ENCODE measurements around the gene NOP9. TPM values are rescaled to one million over a fixed set of nuclear protein-coding genes. Genes with fewer than 3 reads are reported as not detected.

Gene NOP9
- total and polyA plus RNA-seq, 2 donors: 7.9 to 14.9 TPM

DNA sequence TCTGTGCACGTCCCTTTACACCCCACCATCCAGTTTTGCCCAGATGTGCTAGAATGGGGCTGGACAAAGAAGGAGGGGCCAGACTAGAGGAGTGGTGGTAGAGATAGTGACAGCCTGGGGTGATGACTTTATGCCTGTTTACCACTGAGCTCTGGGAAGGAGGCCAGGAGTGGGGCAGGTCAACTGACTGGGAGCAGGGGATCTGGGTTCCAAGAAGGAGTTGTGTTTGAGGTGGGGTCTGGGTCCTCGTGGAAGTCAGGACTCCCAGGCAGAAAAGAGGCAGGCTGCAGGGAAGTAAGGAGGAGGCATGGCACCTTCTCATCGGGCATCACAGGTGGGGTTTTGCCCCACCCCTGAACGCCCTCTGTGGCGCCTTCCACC lies 10.6 kb downstream of the NOP9 start:
- Histone ChIP-seq H3K4me3 (ENCODE audit: low read length in 2 of 2) (peak overlapping the region; percentile 12 to 50), H3K4me1 (ENCODE audit: control insufficient read depth in 2 of 2, insufficient read depth in 2 of 2, low read length in 2 of 2) (peaks cover 9 to 62% of the 10 kb centered on the region in 2 donors), H3K9me3 (ENCODE audit: control insufficient read depth in 2 of 2, insufficient read depth in 1 of 2, low read length in 1 of 2) (no peaks in the 10 kb centered on the region), H3K36me3 (ENCODE audit: control insufficient read depth in 2 of 2, insufficient read depth in 2 of 2, low read length in 1 of 2) (peaks cover 25 to 36% of the 10 kb centered on the region in 2 donors), H3K27ac (ENCODE audit: low read depth in 1 of 2, low read length in 1 of 2) (peak overlapping the region; percentile 12 to 83), H3K27me3 (ENCODE audit: control insufficient read depth in 2 of 2, insufficient read depth in 1 of 2, low read length in 1 of 2) (peaks cover 0 to 5% of the 10 kb centered on the region in 2 donors)
- WGBS: 30% methylated on average over 5 of the region's 5 CpGs
- DNase-seq (ENCODE audit: low read depth in 6 of 9, low spot score in 9 of 9): no peak

DNA sequence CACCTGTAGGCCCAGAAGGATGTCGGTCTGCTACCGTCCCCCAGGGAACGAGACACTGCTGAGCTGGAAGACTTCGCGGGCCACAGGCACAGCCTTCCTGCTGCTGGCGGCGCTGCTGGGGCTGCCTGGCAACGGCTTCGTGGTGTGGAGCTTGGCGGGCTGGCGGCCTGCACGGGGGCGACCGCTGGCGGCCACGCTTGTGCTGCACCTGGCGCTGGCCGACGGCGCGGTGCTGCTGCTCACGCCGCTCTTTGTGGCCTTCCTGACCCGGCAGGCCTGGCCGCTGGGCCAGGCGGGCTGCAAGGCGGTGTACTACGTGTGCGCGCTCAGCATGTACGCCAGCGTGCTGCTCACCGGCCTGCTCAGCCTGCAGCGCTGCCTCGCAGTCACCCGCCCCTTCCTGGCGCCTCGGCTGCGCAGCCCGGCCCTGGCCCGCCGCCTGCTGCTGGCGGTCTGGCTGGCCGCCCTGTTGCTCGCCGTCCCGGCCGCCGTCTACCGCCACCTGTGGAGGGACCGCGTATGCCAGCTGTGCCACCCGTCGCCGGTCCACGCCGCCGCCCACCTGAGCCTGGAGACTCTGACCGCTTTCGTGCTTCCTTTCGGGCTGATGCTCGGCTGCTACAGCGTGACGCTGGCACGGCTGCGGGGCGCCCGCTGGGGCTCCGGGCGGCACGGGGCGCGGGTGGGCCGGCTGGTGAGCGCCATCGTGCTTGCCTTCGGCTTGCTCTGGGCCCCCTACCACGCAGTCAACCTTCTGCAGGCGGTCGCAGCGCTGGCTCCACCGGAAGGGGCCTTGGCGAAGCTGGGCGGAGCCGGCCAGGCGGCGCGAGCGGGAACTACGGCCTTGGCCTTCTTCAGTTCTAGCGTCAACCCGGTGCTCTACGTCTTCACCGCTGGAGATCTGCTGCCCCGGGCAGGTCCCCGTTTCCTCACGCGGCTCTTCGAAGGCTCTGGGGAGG lies 11.3 kb downstream of the NOP9 start, which contains the start of gene LTB4R:
TSS of gene LTB4R (plus strand) at position 857 of the 959 bp plus-strand sequence. CDS start 4,150 bp downstream, outside the sequence.
- peaks cover 0 to 5% of the 10 kb centered on the region in 2 donors for H3K27me3 ChIP-seq (ENCODE audit: control insufficient read depth in 2 of 2, insufficient read depth in 1 of 2, low read length in 1 of 2)
- no peaks in the 10 kb centered on the region for H3K9me3 ChIP-seq (ENCODE audit: control insufficient read depth in 2 of 2, insufficient read depth in 1 of 2, low read length in 1 of 2)
- peaks cover 9 to 62% of the 10 kb centered on the region in 2 donors for H3K4me1 ChIP-seq (ENCODE audit: control insufficient read depth in 2 of 2, insufficient read depth in 2 of 2, low read length in 2 of 2)
- H3K36me3 ChIP-seq (ENCODE audit: control insufficient read depth in 2 of 2, insufficient read depth in 2 of 2, low read length in 1 of 2): peaks cover 19 to 30% of the 10 kb centered on the region in 2 donors
- H3K4me3 ChIP-seq (ENCODE audit: low read length in 2 of 2): peak within 1 kb of the TSS; percentile 37 to 50
- 11% methylated on average over 99 of the region's 99 CpGs for WGBS
- peak within 1 kb of the TSS; percentile 12 to 83 for H3K27ac ChIP-seq (ENCODE audit: low read depth in 1 of 2, low read length in 1 of 2)
- peak in 5 of 9 donors; percentile 41 to 75 (median 52) for DNase-seq (ENCODE audit: low read depth in 6 of 9, low spot score in 9 of 9)

DNA sequence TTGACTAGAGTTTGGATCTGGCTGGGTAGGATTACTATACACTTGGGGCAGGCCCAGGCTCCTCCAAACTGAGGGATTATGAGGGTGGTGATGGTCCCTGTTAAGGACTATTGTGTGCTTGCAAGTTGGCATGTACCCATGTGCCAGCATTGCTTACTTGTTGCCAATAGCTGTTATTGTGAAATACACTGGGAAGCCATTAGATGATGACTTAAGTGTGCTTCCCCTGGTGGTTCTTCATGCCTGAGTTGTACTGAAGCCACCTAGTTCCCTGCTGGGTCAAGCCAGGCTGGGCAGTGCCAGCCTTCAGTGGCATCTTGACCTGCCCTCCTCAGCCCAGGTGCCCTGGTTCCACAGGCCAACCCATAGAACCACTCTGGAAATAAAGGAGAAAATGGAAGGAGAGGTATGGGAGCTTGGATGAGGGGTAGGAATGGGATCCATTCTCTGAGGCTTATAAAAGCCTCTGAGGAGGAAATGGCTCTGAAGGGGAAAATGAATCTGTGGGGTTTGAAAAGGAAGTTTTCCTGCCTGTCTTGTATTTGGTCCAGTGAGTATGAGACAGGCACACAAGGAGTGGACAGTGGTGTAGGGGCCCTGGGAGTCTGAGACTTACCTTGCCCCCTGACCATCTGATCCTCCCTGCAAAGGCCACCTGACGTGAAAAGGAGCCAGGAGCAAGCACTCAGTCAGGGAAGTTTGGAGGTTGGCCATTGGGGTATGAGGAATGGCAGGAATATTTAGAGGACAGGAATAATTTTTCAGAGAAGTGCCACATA lies 12.4 kb downstream of the NOP9 start:
- H3K36me3 ChIP-seq (ENCODE audit: control insufficient read depth in 2 of 2, insufficient read depth in 2 of 2, low read length in 1 of 2): peaks cover 8 to 19% of the 10 kb centered on the region in 2 donors
- H3K9me3 ChIP-seq (ENCODE audit: control insufficient read depth in 2 of 2, insufficient read depth in 1 of 2, low read length in 1 of 2): no peaks in the 10 kb centered on the region
- 100% methylated on average over 1 of the region's 1 CpG for WGBS
- peak overlapping the region in 1 of 2 donors; percentile 46 for H3K27ac ChIP-seq (ENCODE audit: low read depth in 1 of 2, low read length in 1 of 2)
- DNase-seq (ENCODE audit: low read depth in 6 of 9, low spot score in 9 of 9): no peak
- H3K4me3 ChIP-seq (ENCODE audit: low read length in 2 of 2): peak overlapping the region in 1 of 2 donors; percentile 37
- H3K4me1 ChIP-seq (ENCODE audit: control insufficient read depth in 2 of 2, insufficient read depth in 2 of 2, low read length in 2 of 2): peaks cover 9 to 62% of the 10 kb centered on the region in 2 donors
- H3K27me3 ChIP-seq (ENCODE audit: control insufficient read depth in 2 of 2, insufficient read depth in 1 of 2, low read length in 1 of 2): peaks cover 0 to 5% of the 10 kb centered on the region in 2 donors

DNA sequence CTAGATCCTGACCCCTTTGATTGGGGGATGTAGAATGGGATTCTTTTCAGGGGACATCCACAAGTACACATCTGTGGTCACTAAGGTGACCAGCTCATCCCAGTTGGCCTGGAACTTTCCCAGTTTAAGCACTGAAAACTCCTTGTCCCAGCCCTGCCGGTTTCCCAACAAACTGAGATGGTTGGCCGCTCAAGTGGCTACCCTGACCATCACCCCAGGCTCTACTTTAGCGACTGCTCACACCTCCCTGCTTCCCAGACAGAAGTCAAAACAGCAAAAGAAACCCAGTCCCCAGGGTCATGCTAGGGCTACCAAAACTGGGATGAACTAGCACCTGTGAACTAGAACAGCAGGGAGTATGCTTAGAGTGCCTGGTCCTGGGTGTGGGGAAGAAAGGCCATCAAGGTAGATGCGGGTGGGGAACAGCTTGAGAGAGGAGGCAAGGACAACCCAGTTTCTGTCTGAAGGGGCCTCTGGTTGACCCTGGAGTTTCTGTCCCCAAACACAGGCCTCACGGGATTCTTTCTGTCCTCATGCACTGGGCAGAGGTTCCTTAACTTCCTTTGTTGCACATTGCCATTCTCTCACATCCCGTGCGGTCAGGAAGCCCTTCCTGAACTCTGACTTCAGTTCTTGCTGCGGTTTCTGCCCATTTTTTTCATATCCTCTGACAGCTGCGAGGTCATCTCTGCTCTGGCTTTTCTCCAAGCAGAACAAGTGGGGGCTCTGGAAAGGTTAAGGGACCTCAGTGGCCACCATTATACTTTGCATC lies 13.3 kb downstream of the NOP9 start:
- peak in 2 of 9 donors; percentile 32 to 58 for DNase-seq (ENCODE audit: low read depth in 6 of 9, low spot score in 9 of 9)
- Histone ChIP-seq H3K4me3 (ENCODE audit: low read length in 2 of 2) (no peak overlapping the region), H3K9me3 (ENCODE audit: control insufficient read depth in 2 of 2, insufficient read depth in 1 of 2, low read length in 1 of 2) (no peaks in the 10 kb centered on the region), H3K4me1 (ENCODE audit: control insufficient read depth in 2 of 2, insufficient read depth in 2 of 2, low read length in 2 of 2) (peaks cover 9 to 59% of the 10 kb centered on the region in 2 donors), H3K36me3 (ENCODE audit: control insufficient read depth in 2 of 2, insufficient read depth in 2 of 2, low read length in 1 of 2) (peaks cover 0 to 10% of the 10 kb centered on the region in 2 donors), H3K27ac (ENCODE audit: low read depth in 1 of 2, low read length in 1 of 2) (peak overlapping the region in 1 of 2 donors; percentile 58), H3K27me3 (ENCODE audit: control insufficient read depth in 2 of 2, insufficient read depth in 1 of 2, low read length in 1 of 2) (peaks cover 0 to 5% of the 10 kb centered on the region in 2 donors)
- 33% methylated on average over 9 of the region's 9 CpGs for WGBS

DNA sequence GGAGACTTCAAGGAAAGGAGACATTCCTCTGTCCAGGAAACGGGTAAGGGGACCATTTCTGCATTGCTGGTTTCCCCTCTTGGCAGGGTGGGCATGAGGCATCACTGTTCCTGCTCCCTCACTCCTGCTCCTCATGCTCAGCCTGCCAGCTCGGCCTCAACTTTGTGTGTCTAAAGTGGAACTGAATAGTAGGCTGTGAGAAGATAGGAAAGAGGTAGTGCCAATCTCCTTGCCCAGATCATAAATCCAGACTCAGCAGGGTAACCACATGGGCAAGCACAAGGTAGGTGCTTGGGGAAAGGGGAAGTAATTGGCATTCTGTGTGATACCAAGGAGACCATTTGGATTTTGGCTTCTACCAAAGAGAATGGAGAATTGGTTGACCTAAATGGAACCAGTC lies 14.3 kb downstream of the NOP9 start:
- no peak for DNase-seq (ENCODE audit: low read depth in 6 of 9, low spot score in 9 of 9)
- no peak overlapping the region for H3K4me3 ChIP-seq (ENCODE audit: low read length in 2 of 2)
- WGBS: 32% methylated on average over 2 of the region's 2 CpGs
- no peak overlapping the region for H3K27ac ChIP-seq (ENCODE audit: low read depth in 1 of 2, low read length in 1 of 2)
- peaks cover 0 to 11% of the 10 kb centered on the region in 2 donors for H3K27me3 ChIP-seq (ENCODE audit: control insufficient read depth in 2 of 2, insufficient read depth in 1 of 2, low read length in 1 of 2)
- H3K4me1 ChIP-seq (ENCODE audit: control insufficient read depth in 2 of 2, insufficient read depth in 2 of 2, low read length in 2 of 2): peaks cover 9 to 49% of the 10 kb centered on the region in 2 donors
- H3K36me3 ChIP-seq (ENCODE audit: control insufficient read depth in 2 of 2, insufficient read depth in 2 of 2, low read length in 1 of 2): peaks cover 0 to 2% of the 10 kb centered on the region in 2 donors
- no peaks in the 10 kb centered on the region for H3K9me3 ChIP-seq (ENCODE audit: control insufficient read depth in 2 of 2, insufficient read depth in 1 of 2, low read length in 1 of 2)

DNA sequence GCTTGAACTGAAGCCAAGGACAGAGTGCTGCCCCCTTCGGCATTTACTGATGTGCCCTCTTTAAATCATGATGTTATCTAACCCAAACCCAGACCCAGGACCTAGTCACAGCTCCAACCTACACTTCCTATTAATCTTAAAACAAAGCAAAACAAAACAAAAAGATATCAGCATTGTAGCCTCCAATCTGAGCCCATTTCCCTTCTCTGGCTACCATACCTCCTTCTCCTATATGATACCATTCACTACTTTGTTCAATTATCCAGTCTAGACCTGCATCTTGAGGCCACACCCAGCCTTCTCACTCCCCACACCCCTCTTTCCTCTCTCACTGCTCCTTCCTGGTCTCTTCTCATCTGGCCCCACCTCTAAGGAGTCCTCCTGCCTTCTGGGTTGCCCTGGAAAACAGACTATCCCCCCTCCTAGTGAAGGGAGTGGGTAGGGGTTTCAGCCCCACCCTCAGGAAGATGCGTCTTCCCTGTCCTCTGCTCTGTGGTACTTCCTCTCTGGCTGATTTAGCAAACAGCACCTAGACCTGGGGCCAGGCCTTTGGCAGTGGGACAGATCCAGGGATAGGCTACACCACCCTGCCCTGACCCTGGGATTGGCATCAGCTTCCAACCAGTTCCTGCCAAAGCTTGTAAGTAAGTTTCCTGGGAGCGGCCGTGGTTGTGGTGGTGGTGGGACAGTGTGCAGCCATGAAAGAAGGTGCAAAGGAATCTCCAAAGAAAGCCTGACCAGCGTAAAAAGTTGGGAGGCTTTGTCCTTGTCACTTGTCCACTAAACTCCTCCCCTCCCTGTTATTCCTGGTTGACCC lies 14.9 kb downstream of the NOP9 start:
- Histone ChIP-seq H3K4me3 (ENCODE audit: low read length in 2 of 2) (no peak overlapping the region), H3K4me1 (ENCODE audit: control insufficient read depth in 2 of 2, insufficient read depth in 2 of 2, low read length in 2 of 2) (peaks cover 9 to 44% of the 10 kb centered on the region in 2 donors), H3K9me3 (ENCODE audit: control insufficient read depth in 2 of 2, insufficient read depth in 1 of 2, low read length in 1 of 2) (no peaks in the 10 kb centered on the region), H3K36me3 (ENCODE audit: control insufficient read depth in 2 of 2, insufficient read depth in 2 of 2, low read length in 1 of 2) (no peaks in the 10 kb centered on the region), H3K27ac (ENCODE audit: low read depth in 1 of 2, low read length in 1 of 2) (no peak overlapping the region), H3K27me3 (ENCODE audit: control insufficient read depth in 2 of 2, insufficient read depth in 1 of 2, low read length in 1 of 2) (peaks cover 0 to 15% of the 10 kb centered on the region in 2 donors)
- no peak for DNase-seq (ENCODE audit: low read depth in 6 of 9, low spot score in 9 of 9)
- WGBS: 82% methylated on average over 5 of the region's 5 CpGs

DNA sequence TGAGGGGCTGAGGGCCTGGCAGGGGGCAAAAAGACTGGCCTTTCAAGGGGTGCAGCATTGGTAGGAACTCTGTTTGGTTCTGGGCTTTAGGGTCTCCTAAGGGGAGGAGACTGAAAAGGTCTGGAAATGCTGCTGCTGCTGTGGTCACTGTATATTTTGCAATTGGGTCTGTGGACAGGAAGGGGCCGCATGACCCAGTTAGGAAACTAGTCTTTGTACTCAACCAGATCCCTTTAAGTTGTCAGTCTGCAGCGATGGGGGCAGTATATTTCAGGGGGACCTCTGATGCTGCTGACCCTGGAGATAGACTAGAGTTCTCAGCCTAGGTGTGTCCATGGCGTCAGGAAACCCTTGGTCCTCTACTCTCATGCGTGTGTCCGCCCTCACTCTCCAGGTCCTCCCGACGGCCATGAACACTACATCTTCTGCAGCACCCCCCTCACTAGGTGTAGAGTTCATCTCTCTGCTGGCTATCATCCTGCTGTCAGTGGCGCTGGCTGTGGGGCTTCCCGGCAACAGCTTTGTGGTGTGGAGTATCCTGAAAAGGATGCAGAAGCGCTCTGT lies 15.7 kb downstream of the NOP9 start:
- no peak for DNase-seq (ENCODE audit: low read depth in 6 of 9, low spot score in 9 of 9)

More for the DNA sequence above, 15.7 kb downstream of the NOP9 start:
- Histone ChIP-seq H3K9me3 (ENCODE audit: control insufficient read depth in 2 of 2, insufficient read depth in 1 of 2, low read length in 1 of 2) (no peaks in the 10 kb centered on the region), H3K4me1 (ENCODE audit: control insufficient read depth in 2 of 2, insufficient read depth in 2 of 2, low read length in 2 of 2) (peaks cover 6 to 36% of the 10 kb centered on the region in 2 donors), H3K27me3 (ENCODE audit: control insufficient read depth in 2 of 2, insufficient read depth in 1 of 2, low read length in 1 of 2) (peaks cover 0 to 15% of the 10 kb centered on the region in 2 donors), H3K36me3 (ENCODE audit: control insufficient read depth in 2 of 2, insufficient read depth in 2 of 2, low read length in 1 of 2) (no peaks in the 10 kb centered on the region), H3K27ac (ENCODE audit: low read depth in 1 of 2, low read length in 1 of 2) (no peak overlapping the region), H3K4me3 (ENCODE audit: low read length in 2 of 2) (no peak overlapping the region)
- WGBS: 96% methylated on average over 10 of the region's 10 CpGs
